ENCODE results near the gene RPN1. TPM values are rescaled to one million over a fixed set of nuclear protein-coding genes. Genes with fewer than 3 reads are reported as not detected.

RPN1 gene
- total and polyA plus RNA-seq, 2 donors (not counting 3 experiments of a cell fraction or from before 2014, with no cell fraction given) = 250 to 266 TPM

DNA sequence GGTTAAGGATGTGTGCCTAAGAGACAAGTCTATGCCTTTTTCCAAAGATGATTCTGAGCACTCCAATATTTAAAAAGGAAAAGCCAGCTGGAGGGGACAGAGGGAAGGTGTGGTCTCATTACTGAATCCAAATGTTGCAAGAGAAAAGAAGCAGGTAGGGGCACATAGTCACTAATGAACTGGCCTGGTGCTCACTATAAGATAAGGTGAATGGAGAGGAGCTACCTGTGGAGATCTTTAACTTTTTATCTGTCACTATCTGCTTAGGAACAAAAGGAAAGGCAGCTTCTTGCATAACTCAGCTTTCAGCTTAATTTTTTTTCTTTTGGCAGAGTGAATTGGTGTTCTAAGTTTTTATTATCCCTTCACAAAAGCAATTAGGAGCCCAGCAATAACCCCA lies 69.1 kb downstream of the RPN1 start:
- Histone ChIP-seq H3K4me2 (ENCODE audit: insufficient read depth, low read length) (no peak overlapping the region), H3K4me1 (ENCODE audit: control insufficient read depth, extremely low read depth, insufficient read depth, low read length) (no peaks in the 10 kb centered on the region), H3K27ac (ENCODE audit: insufficient read depth, low read depth, low read length) (no peak overlapping the region), H3K9ac (replicated peaks; ENCODE audit: extremely low read depth, insufficient read depth, low read length) (no peak overlapping the region), H3K4me3 (replicated peaks in 1 of 3; ENCODE audit: insufficient read depth in 1 of 3, low read depth in 1 of 3, low read length in 3 of 3) (no peak overlapping the region), H3K9me1 (replicated peaks; ENCODE audit: control insufficient read depth, extremely low read depth, insufficient read depth, low read length) (no peaks in the 10 kb centered on the region), H3K9me3 (replicated peaks; ENCODE audit: control insufficient read depth, insufficient read depth, low read length) (peaks cover 2% of the 10 kb centered on the region), H4K20me1 (replicated peaks; ENCODE audit: control insufficient read depth, extremely low read depth, insufficient read depth, low read length) (no peaks in the 10 kb centered on the region), H3K27me3 (ENCODE audit: control insufficient read depth in 2 of 2, insufficient read depth in 2 of 2, low read length in 2 of 2) (peaks cover 12 to 29% of the 10 kb centered on the region in 2 experiments), H3K36me3 (ENCODE audit: control insufficient read depth in 2 of 2, extremely low read depth in 1 of 2, insufficient read depth in 2 of 2, low read length in 2 of 2) (no peaks in the 10 kb centered on the region), H3K79me2 (ENCODE audit: control insufficient read depth, insufficient read depth, low read length) (no peaks in the 10 kb centered on the region), H2AFZ (ENCODE audit: low read depth, low read length) (no peak overlapping the region)
- no peak for DNase-seq (ENCODE audit: low read depth, low spot score)
- intact Hi-C loops (cut with micrococcal nuclease) = loop anchor here (10.0 kb wide), 1 partner anchor 257 kb away; no protein-coding TSS in a partner anchor
- TF ChIP-seq MYC (IDR thresholded peaks at IDR 0.05; ENCODE audit: low read depth, low read length) (no peak), JUN (IDR thresholded peaks at IDR 0.05; ENCODE audit: borderline replicate concordance, insufficient read depth, insufficient read length, low read depth) (no peak), EZH2 (IDR thresholded peaks at IDR 0.05; ENCODE audit: borderline replicate concordance, low read depth, low read length, severe bottlenecking) (no peak), GATA2 (IDR thresholded peaks at IDR 0.05; ENCODE audit: insufficient read depth, insufficient read length, low read depth, low read length) (no peak), POLR2AphosphoS5 (IDR thresholded peaks at IDR 0.05; ENCODE audit: insufficient read depth, low read depth, low read length) (no peak)
- BruUV-seq (replicated peaks) = no TSS peak
- ChIA-PET CTCF (interaction anchor here (0.6 to 2.1 kb wide), 15 partner anchors 8 to 1032 kb away, joined by 3 to 6 read pairs (median 4); no protein-coding TSS in a partner anchor), POLR2A (no interaction called here)
- dilution Hi-C loops (cut with MboI; ENCODE audit: extremely low pct_ligation_motif_present, low sequenced_read_pairs) = loop anchor here (25.0 kb wide), 1 partner anchor 144 kb away; no protein-coding TSS in a partner anchor
- no peak for FAIRE-seq

- ChIA-PET POLR2A (no interaction called here), CTCF (interaction anchor here (1.1 to 1.9 kb wide), 2 partner anchors 82 to 90 kb away, joined by 3 to 4 read pairs; no protein-coding TSS in a partner anchor)
- intact Hi-C loops (cut with micrococcal nuclease) (loop anchor here (10.0 kb wide), 1 partner anchor 255 kb away; no protein-coding TSS in a partner anchor), dilution Hi-C loops (cut with MboI; ENCODE audit: extremely low pct_ligation_motif_present, low sequenced_read_pairs) (loop anchor here (25.0 kb wide), 1 partner anchor 143 kb away; no protein-coding TSS in a partner anchor)
- H3K4me3 ChIP-seq (replicated peaks in 1 of 3; ENCODE audit: insufficient read depth in 1 of 3, low read depth in 1 of 3, low read length in 3 of 3) = no peak overlapping the region
- H3K4me2 ChIP-seq (ENCODE audit: insufficient read depth, low read length) = no peak overlapping the region
- TF ChIP-seq JUN (IDR thresholded peaks at IDR 0.05; ENCODE audit: borderline replicate concordance, insufficient read depth, insufficient read length, low read depth) (no peak), MAX (IDR thresholded peaks at IDR 0.05; ENCODE audit: insufficient read depth, insufficient read length) (no peak), FOS (IDR thresholded peaks at IDR 0.05; ENCODE audit: borderline replicate concordance, insufficient read depth, low read length) (no peak), CTCF (IDR thresholded peaks at IDR 0.05; ENCODE audit: extremely low read depth in 1 of 2, insufficient read depth in 1 of 2, low read depth in 1 of 2, low read length in 2 of 2) (no peak), GATA2 (IDR thresholded peaks at IDR 0.05; ENCODE audit: insufficient read depth, insufficient read length, low read depth, low read length) (no peak), EZH2 (IDR thresholded peaks at IDR 0.05; ENCODE audit: borderline replicate concordance, low read depth, low read length, severe bottlenecking) (no peak), MYC (IDR thresholded peaks at IDR 0.05; ENCODE audit: low read depth, low read length) (no peak), POLR2AphosphoS5 (IDR thresholded peaks at IDR 0.05; ENCODE audit: insufficient read depth, low read depth, low read length) (no peak), POLR2A (IDR thresholded peaks at IDR 0.05; ENCODE audit: low read depth, low read length) (no peak)
- H2AFZ ChIP-seq (ENCODE audit: low read depth, low read length) = no peak overlapping the region
- BruUV-seq (replicated peaks) = no TSS peak
- H3K9me1 ChIP-seq (replicated peaks; ENCODE audit: control insufficient read depth, extremely low read depth, insufficient read depth, low read length) = no peaks in the 10 kb centered on the region
- FAIRE-seq (no peak), DNase-seq (ENCODE audit: low read depth, low spot score) (no peak)
- no peak overlapping the region for H3K27ac ChIP-seq (ENCODE audit: insufficient read depth, low read depth, low read length)
- no peaks in the 10 kb centered on the region for H3K79me2 ChIP-seq (ENCODE audit: control insufficient read depth, insufficient read depth, low read length)
- H4K20me1 ChIP-seq (replicated peaks; ENCODE audit: control insufficient read depth, extremely low read depth, insufficient read depth, low read length) = no peaks in the 10 kb centered on the region
- no peaks in the 10 kb centered on the region for H3K4me1 ChIP-seq (ENCODE audit: control insufficient read depth, extremely low read depth, insufficient read depth, low read length)
- H3K27me3 ChIP-seq (ENCODE audit: control insufficient read depth in 2 of 2, insufficient read depth in 2 of 2, low read length in 2 of 2) = peaks cover 12 to 43% of the 10 kb centered on the region in 2 experiments
- no peak overlapping the region for H3K9ac ChIP-seq (replicated peaks; ENCODE audit: extremely low read depth, insufficient read depth, low read length)
- H3K36me3 ChIP-seq (ENCODE audit: control insufficient read depth in 2 of 2, extremely low read depth in 1 of 2, insufficient read depth in 2 of 2, low read length in 2 of 2) = no peaks in the 10 kb centered on the region
- peaks cover 2% of the 10 kb centered on the region for H3K9me3 ChIP-seq (replicated peaks; ENCODE audit: control insufficient read depth, insufficient read depth, low read length)
These were observed 70.7 kb downstream of the RPN1 start for GRCh38 chr3:128579927-128580326.
